ENCODE results near the gene FANCG.

DNA sequence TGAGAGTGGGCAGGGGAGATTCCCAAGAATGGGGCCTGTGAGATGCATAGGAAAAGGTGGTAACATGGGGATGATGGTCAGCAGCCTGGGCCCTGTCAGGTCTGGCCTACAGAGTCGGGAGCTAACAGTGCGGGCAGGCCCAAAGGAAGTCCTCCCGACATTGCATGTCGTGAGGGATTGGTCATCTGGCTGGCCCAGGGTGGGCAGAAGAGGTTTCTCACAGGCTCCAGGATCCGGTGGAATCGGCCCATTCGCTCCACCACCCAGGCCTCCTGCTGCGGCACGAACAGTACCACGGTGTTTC lies 22.7 kb upstream of the FANCG start:
- TF ChIP-seq, protein P1, sequence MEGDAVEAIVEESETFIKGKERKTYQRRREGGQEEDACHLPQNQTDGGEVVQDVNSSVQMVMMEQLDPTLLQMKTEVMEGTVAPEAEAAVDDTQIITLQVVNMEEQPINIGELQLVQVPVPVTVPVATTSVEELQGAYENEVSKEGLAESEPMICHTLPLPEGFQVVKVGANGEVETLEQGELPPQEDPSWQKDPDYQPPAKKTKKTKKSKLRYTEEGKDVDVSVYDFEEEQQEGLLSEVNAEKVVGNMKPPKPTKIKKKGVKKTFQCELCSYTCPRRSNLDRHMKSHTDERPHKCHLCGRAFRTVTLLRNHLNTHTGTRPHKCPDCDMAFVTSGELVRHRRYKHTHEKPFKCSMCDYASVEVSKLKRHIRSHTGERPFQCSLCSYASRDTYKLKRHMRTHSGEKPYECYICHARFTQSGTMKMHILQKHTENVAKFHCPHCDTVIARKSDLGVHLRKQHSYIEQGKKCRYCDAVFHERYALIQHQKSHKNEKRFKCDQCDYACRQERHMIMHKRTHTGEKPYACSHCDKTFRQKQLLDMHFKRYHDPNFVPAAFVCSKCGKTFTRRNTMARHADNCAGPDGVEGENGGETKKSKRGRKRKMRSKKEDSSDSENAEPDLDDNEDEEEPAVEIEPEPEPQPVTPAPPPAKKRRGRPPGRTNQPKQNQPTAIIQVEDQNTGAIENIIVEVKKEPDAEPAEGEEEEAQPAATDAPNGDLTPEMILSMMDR (IDR thresholded peaks at IDR 0.05; ENCODE audit: poor library complexity) = no peak
- TF ChIP-seq EZH2phosphoT487 (IDR thresholded peaks at IDR 0.05; ENCODE audit: low read depth, severe bottlenecking, unreplicated experiment) (no peak), EZH2 (IDR thresholded peaks at IDR 0.05; ENCODE audit: borderline replicate concordance) (no peak)
